Activated CD4-positive, alpha-beta T cell treated with anti-CD3 and anti-CD28 coated beads for 1 hour (primary cell): ENCODE measurements around the gene GARIN5B.

Experiments used
- DNase-seq: peaks from one replicate; pipeline ENCODE4 v3.0.0-alpha.2; 2020

Gene GARIN5B

GRCh38 chr19:55319785-55320184 is 43.3 kb downstream of the GARIN5B start:
- DNase-seq, result no peak

- DNase-seq, result no peak
Observed at GRCh38 chr19:55316646-55317045, 46.4 kb downstream of the GARIN5B start.

GRCh38 chr19:55315956-55316525 is 47.0 kb downstream of the GARIN5B start:
- no peak for DNase-seq

GRCh38 chr19:55314396-55314795 is 48.7 kb downstream of the GARIN5B start:
- no peak for DNase-seq

- no peak for DNase-seq
Observed at GRCh38 chr19:55312621-55313512, 50.2 kb downstream of the GARIN5B start.

- DNase-seq, result no peak
Observed at GRCh38 chr19:55311797-55312196, 51.3 kb downstream of the GARIN5B start.

GRCh38 chr19:55311397-55311796 is 51.7 kb downstream of the GARIN5B start:
- DNase-seq, result no peak

GRCh38 chr19:55310498-55310897 is 52.6 kb downstream of the GARIN5B start:
- no peak for DNase-seq

GRCh38 chr19:55309448-55309847 is 53.6 kb downstream of the GARIN5B start:
- no peak for DNase-seq

GRCh38 chr19:55308281-55308680 is 54.8 kb downstream of the GARIN5B start:
- no peak for DNase-seq

- DNase-seq, result no peak
Observed at GRCh38 chr19:55306712-55307111, 56.3 kb downstream of the GARIN5B start.

GRCh38 chr19:55305983-55306562 is 57.0 kb downstream of the GARIN5B start:
- DNase-seq, result no peak

- peak; percentile 38 for DNase-seq
Observed at GRCh38 chr19:55305491-55305890, 57.6 kb downstream of the GARIN5B start.

- DNase-seq, result no peak
Observed at GRCh38 chr19:55304980-55305379, 58.1 kb downstream of the GARIN5B start.
